Measurements from ENCODE around the gene CEP83. TPM values are rescaled to one million over a fixed set of nuclear protein-coding genes. Genes with fewer than 3 reads are reported as not detected.

CEP83 gene
- total RNA-seq, 1 donor from 2014 or later: 4.7 TPM

Other genes with a start within 250 kb of the CEP83 start
- gene TMCC3, start 190.7 kb upstream of the CEP83 start, total RNA-seq: 4.1 and 4.8 TPM in 2 replicates

Measured in dermis microvascular lymphatic vessel endothelial cell (primary cell).